Duodenal mucosa (tissue), 2 donors: ENCODE results near the gene TMEM38A.
"Not testable (repeated sequence)": the region's sequence is repeated elsewhere in the genome, so short reads cannot be mapped to it uniquely, and the experiment has no call there.

Experiments
- H3K27ac ChIP-seq: one replicate; pipeline ENCODE4 v1.7.0; 2013; ENCODE audit warnings: low read depth, low read length
- H3K27me3 ChIP-seq, 2 donors: one replicate each; pipeline ENCODE4 v1.7.0; 2013; ENCODE audit warnings: low read length in 2 of 2, control low read depth in 1 of 2; ENCODE audit not compliant: insufficient read depth in 2 of 2, control insufficient read depth in 1 of 2
- H3K36me3 ChIP-seq, 2 donors: one replicate each; pipeline ENCODE4 v1.7.0; 2013; ENCODE audit warnings: low read length in 2 of 2, control low read depth in 1 of 2; ENCODE audit not compliant: insufficient read depth in 2 of 2, control insufficient read depth in 1 of 2
- H3K4me1 ChIP-seq, 2 donors: one replicate each; pipeline ENCODE4 v1.7.0; 2013; ENCODE audit warnings: low read length in 2 of 2, control low read depth in 1 of 2; ENCODE audit not compliant: insufficient read depth in 2 of 2, control insufficient read depth in 1 of 2
- H3K4me3 ChIP-seq, 2 donors: one replicate each; pipeline ENCODE4 v1.7.0; 2013; ENCODE audit warnings: low read length in 2 of 2, low read depth in 1 of 2
- H3K9ac ChIP-seq, 2 donors: one replicate each; pipeline ENCODE4 v1.7.0; 2013; ENCODE audit warnings: low read length in 2 of 2, low read depth in 1 of 2
- H3K9me3 ChIP-seq, 2 donors: one replicate each; pipeline ENCODE4 v1.7.0; 2013; ENCODE audit warnings: low read length in 2 of 2, control low read depth in 1 of 2; ENCODE audit not compliant: control insufficient read depth in 1 of 2

Gene TMEM38A

DNA sequence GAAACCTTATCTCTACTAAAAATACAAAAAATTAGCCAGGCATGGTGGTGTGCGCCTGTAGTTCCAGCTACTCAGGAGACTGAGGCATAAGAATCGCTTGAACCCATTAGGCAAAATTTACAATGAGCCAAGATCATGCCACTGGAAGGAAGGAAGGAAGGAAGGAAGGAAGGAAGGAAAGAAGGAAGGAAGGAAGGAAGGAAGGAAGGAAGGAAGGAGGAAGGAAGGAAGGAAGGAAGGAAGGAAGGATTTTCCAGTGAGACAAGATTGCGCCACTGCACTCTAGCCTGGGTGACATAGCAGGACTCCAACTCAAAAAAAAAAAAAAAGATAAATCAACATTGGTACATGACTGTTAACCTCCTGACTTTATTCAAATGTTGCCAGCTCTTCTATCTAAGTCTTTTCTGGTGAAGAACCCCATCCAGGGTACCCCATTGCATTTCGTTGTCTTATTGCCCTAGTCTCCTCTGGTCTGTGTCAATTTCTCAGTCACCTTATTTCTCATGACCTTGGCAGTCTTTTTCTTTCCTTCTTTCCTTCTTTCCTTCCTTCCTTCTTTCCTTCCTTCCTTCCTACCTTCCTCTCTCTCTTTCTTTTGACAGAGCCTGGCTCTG is 74.8 kb downstream of the TMEM38A start:
- H3K9me3 ChIP-seq, H3K4me3 ChIP-seq, H3K36me3 ChIP-seq, H3K9ac ChIP-seq, H3K27ac ChIP-seq, H3K27me3 ChIP-seq, H3K4me1 ChIP-seq: not testable (repeated sequence)

DNA sequence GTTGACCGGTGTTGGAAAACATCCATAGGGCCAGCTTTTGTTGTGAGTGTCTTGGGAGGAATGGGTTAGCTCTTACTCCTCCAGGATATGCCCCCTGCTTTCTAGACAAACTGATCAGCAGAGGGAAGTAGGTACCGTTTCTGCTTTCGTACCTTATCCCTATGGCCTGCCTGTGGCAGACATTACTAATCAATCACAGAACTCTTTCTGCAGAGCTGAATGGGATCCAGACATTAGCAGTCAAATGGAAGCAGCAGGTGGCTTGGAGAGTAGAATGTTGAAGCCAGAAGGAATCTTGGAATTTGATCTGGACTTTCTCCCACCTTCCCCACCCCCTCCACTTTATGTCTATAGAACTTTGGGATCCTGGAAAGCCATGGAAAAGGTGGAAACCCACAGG is 75.8 kb downstream of the TMEM38A start:
- no peaks in the 10 kb centered on the region for H3K36me3 ChIP-seq
- no peak overlapping the region for H3K4me3 ChIP-seq
- H3K9ac ChIP-seq: no peak overlapping the region
- H3K27ac ChIP-seq: no peak overlapping the region
- H3K4me1 ChIP-seq: no peaks in the 10 kb centered on the region
- H3K9me3 ChIP-seq: no peaks in the 10 kb centered on the region
- no peaks in the 10 kb centered on the region for H3K27me3 ChIP-seq

DNA sequence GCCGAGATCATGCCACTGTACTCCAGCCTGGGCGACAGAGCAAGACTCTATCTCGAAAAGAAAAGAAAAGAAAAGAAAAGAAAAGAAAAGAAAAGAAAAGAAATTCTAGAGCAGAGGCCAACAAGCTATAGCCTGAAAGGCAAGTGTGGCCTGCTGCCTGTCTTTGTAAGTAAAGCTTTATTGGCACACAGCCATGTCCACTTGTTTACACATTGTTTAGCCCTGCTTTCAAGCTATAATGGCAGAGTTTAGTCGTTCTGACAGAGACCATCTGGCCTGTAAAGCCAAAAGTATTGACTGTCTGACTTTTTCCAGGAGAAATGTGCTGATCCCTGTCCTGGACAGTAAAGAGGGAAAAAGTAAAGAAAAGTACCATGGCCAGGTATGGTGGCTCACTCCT is 77.0 kb downstream of the TMEM38A start:
- no peaks in the 10 kb centered on the region for H3K4me1 ChIP-seq
- no peaks in the 10 kb centered on the region for H3K36me3 ChIP-seq
- H3K9ac ChIP-seq: no peak overlapping the region
- H3K9me3 ChIP-seq: no peaks in the 10 kb centered on the region
- H3K27me3 ChIP-seq: no peaks in the 10 kb centered on the region
- H3K4me3 ChIP-seq: no peak overlapping the region
- no peak overlapping the region for H3K27ac ChIP-seq

GRCh38 chr19:16739546-16739945 is 78.6 kb downstream of the TMEM38A start:
- Histone ChIP-seq H3K4me3 (no peak overlapping the region), H3K27me3 (no peaks in the 10 kb centered on the region), H3K9ac (no peak overlapping the region), H3K27ac (no peak overlapping the region), H3K9me3 (no peaks in the 10 kb centered on the region), H3K4me1 (no peaks in the 10 kb centered on the region), H3K36me3 (no peaks in the 10 kb centered on the region)
